Mesodermal cell (in vitro differentiated cells): Measurements from ENCODE around the gene CDK10.
"Not testable (repeated sequence)": the region's sequence is repeated elsewhere in the genome, so short reads cannot be mapped to it uniquely, and the experiment has no call there.

Source experiments
- H3K27ac ChIP-seq: 2 replicates; pipeline ENCODE4 v1.7.0; 2013; ENCODE audit warnings: mild to moderate bottlenecking, low read depth, low read length, moderate library complexity; ENCODE audit not compliant: severe bottlenecking
- H3K36me3 ChIP-seq: 2 replicates; pipeline ENCODE4 v1.7.1; 2013; ENCODE audit warnings: mild to moderate bottlenecking, low read length, moderate library complexity; ENCODE audit not compliant: control insufficient read depth, insufficient read depth
- H3K4me1 ChIP-seq: one replicate; pipeline ENCODE4 v1.7.1; 2013; ENCODE audit warnings: mild to moderate bottlenecking, low read length; ENCODE audit not compliant: insufficient read depth, control insufficient read depth, poor library complexity, severe bottlenecking
- H3K4me3 ChIP-seq: 2 replicates; pipeline ENCODE4 v1.7.0; 2013; ENCODE audit warnings: low read length, control low read depth, mild to moderate bottlenecking; ENCODE audit not compliant: insufficient read depth, poor library complexity, severe bottlenecking; ENCODE audit errors: extremely low read depth
- H3K9me3 ChIP-seq: 2 replicates; pipeline ENCODE4 v1.7.1; 2013; ENCODE audit warnings: mild to moderate bottlenecking, low read length, moderate library complexity; ENCODE audit not compliant: control insufficient read depth
- WGBS, 2 experiments: methylation state at CpG; one replicate each; pipeline ENCODE4 v1.1.5; 2013; ENCODE audit warnings: missing lambda C conversion rate in 2 of 2; ENCODE audit not compliant: insufficient coverage in 2 of 2; 5-methylcytosine and 5-hydroxymethylcytosine counted together

The CDK10 gene

GRCh38 chr16:89667633-89668032, 18.9 kb upstream of the CDK10 start:
- H3K27ac ChIP-seq, result no peak overlapping the region
- no peaks in the 10 kb centered on the region for H3K4me1 ChIP-seq
- no peak overlapping the region for H3K4me3 ChIP-seq
- 82 to 86% methylated on average over 9 of the region's 9 CpGs for WGBS, 2 experiments
- H3K9me3 ChIP-seq, result peaks cover 13% of the 10 kb centered on the region
- H3K36me3 ChIP-seq, result peaks cover 50% of the 10 kb centered on the region

GRCh38 chr16:89668790-89669158, 17.7 kb upstream of the CDK10 start:
- peaks cover 13% of the 10 kb centered on the region for H3K9me3 ChIP-seq
- no peak overlapping the region for H3K4me3 ChIP-seq
- H3K27ac ChIP-seq, result no peak overlapping the region
- H3K4me1 ChIP-seq, result no peaks in the 10 kb centered on the region
- WGBS, 2 experiments, result 88 to 98% methylated on average over 4 to 5 of the region's 5 CpGs
- peaks cover 44% of the 10 kb centered on the region for H3K36me3 ChIP-seq

GRCh38 chr16:89669755-89670154, 16.7 kb upstream of the CDK10 start:
- peaks cover 16% of the 10 kb centered on the region for H3K9me3 ChIP-seq
- no peak overlapping the region for H3K27ac ChIP-seq
- 91% methylated on average over 8 to 10 of the region's 13 CpGs for WGBS, 2 experiments
- no peak overlapping the region for H3K4me3 ChIP-seq
- H3K36me3 ChIP-seq, result peaks cover 37% of the 10 kb centered on the region
- no peaks in the 10 kb centered on the region for H3K4me1 ChIP-seq

GRCh38 chr16:89670496-89671431, 15.7 kb upstream of the CDK10 start:
- H3K4me1 ChIP-seq, result no peaks in the 10 kb centered on the region
- peaks cover 32% of the 10 kb centered on the region for H3K36me3 ChIP-seq
- H3K9me3 ChIP-seq, result peaks cover 13% of the 10 kb centered on the region
- no peak overlapping the region for H3K27ac ChIP-seq
- no peak overlapping the region for H3K4me3 ChIP-seq
- WGBS, 2 experiments, result 92 to 98% methylated on average over 6 to 8 of the region's 10 CpGs

- peaks cover 26% of the 10 kb centered on the region for H3K36me3 ChIP-seq
- H3K4me3 ChIP-seq, H3K9me3 ChIP-seq, H3K4me1 ChIP-seq, H3K27ac ChIP-seq: not testable (repeated sequence)
- WGBS, 2 experiments, result no CpG with 5 or more reads among the region's 4 CpGs
These were observed 14.9 kb upstream of the CDK10 start for GRCh38 chr16:89671565-89671964.

GRCh38 chr16:89672177-89672941, 14.1 kb upstream of the CDK10 start:
- H3K36me3 ChIP-seq, result peaks cover 26% of the 10 kb centered on the region
- H3K4me1 ChIP-seq, result no peaks in the 10 kb centered on the region
- H3K4me3 ChIP-seq, result no peak overlapping the region
- 94 to 98% methylated on average over 14 to 15 of the region's 16 CpGs for WGBS, 2 experiments
- H3K27ac ChIP-seq, result no peak overlapping the region
- peaks cover 7% of the 10 kb centered on the region for H3K9me3 ChIP-seq

GRCh38 chr16:89678258-89678657, 8.2 kb upstream of the CDK10 start:
- Histone ChIP-seq H3K27ac (no peak overlapping the region), H3K4me1 (no peaks in the 10 kb centered on the region), H3K4me3 (no peak overlapping the region), H3K9me3 (peaks cover 32% of the 10 kb centered on the region), H3K36me3 (peaks cover 37% of the 10 kb centered on the region)
- 100% methylated on average over 1 of the region's 2 CpGs for WGBS, 2 experiments

- Histone ChIP-seq H3K4me1 (no peaks in the 10 kb centered on the region), H3K27ac (no peak overlapping the region), H3K9me3 (peaks cover 19% of the 10 kb centered on the region), H3K4me3 (no peak overlapping the region), H3K36me3 (peaks cover 68% of the 10 kb centered on the region)
- 100% methylated on average over 1 of the region's 1 CpG; no CpG with 5 or more reads in 1 of the 2 experiments for WGBS, 2 experiments
These were observed 573 bp upstream of the CDK10 start for GRCh38 chr16:89685916-89686315.

- Histone ChIP-seq H3K9me3 (peaks cover 14% of the 10 kb centered on the region), H3K4me1 (no peaks in the 10 kb centered on the region), H3K4me3 (peak overlapping the region; percentile 76), H3K27ac (peak overlapping the region; percentile 79), H3K36me3 (peaks cover 73% of the 10 kb centered on the region)
- 29 to 33% methylated on average over 29 to 37 of the region's 42 CpGs for WGBS, 2 experiments
These were observed 827 bp downstream of the CDK10 start for GRCh38 chr16:89687092-89687940.

GRCh38 chr16:89688395-89688794, 1.9 kb downstream of the CDK10 start:
- no peaks in the 10 kb centered on the region for H3K4me1 ChIP-seq
- H3K4me3 ChIP-seq, result no peak overlapping the region
- H3K36me3 ChIP-seq, result peaks cover 74% of the 10 kb centered on the region
- H3K27ac ChIP-seq, result no peak overlapping the region
- WGBS, 2 experiments, result 100% methylated on average over 2 to 3 of the region's 5 CpGs
- peaks cover 14% of the 10 kb centered on the region for H3K9me3 ChIP-seq
